Pancreas (tissue), 10 donors: ENCODE data around the gene GAGE1. TPM values are rescaled to one million over a fixed set of nuclear protein-coding genes. Genes with fewer than 3 reads are reported as not detected.
A peak's percentile ranks its signal among the peaks of the same experiment; 100 is the strongest.
"Not testable (repeated sequence)": the region's sequence is repeated elsewhere in the genome, so short reads cannot be mapped to it uniquely, and the experiment has no call there.

Experiments
- ATAC-seq, 4 donors: fragments of 200-7000 bp; cut with Tn5 transposase; one replicate each; pipeline versions ENCODE4 v1.8.0 to v1.9.1; 2020; ENCODE audit warnings: mild to moderate bottlenecking in 4 of 4, moderate library complexity in 4 of 4
- DNase-seq, 6 donors: peaks; one replicate each; pipeline ENCODE4 v3.0.0-alpha.2; 2020
- FAIRE-seq: peaks from 2 replicates; lab custom pipeline; 2012; peaks lifted over from hg19 to GRCh38; lab: Jason Lieb, UNC
- H3K27ac ChIP-seq, 4 donors: fragments of 200-600 bp; sonication (generic); 1 replicate in 3 of 4; 2 replicates in 1 of 4; pipeline versions ENCODE4 v1.5.0 to v1.8.0; 2020
- H3K27me3 ChIP-seq, 4 donors: fragments of 200-600 bp; one replicate each; pipeline ENCODE4 v1.8.0; 2021
- H3K36me3 ChIP-seq, 3 donors: fragments of 200-600 bp; sonication (generic) in 1 of 3; one replicate each; pipeline versions ENCODE4 v1.5.0 to v1.8.0; 2020 to 2021
- H3K4me1 ChIP-seq, 3 donors: fragments of 200-600 bp; one replicate each; pipeline ENCODE4 v1.8.0; 2021
- H3K4me3 ChIP-seq, 4 donors: fragments of 200-600 bp; sonication (generic) in 2 of 4; one replicate each; pipeline versions ENCODE4 v1.5.0 to v1.8.0; 2020 to 2021
- H3K9me3 ChIP-seq, 4 donors: fragments of 200-600 bp; one replicate each; pipeline ENCODE4 v1.8.0; 2021
- WGBS, 2 donors: extraction: QIAGEN DNeasy Blood & Tissue Kit; methylation state at CpG; one replicate each; pipeline ENCODE4 v1.1.7; 2013; 5-methylcytosine and 5-hydroxymethylcytosine counted together
- intact Hi-C, 3 donors: fragments of 100-400 bp; cut with DNase I; formaldehyde crosslinking; loops; one replicate each; pipeline versions ENCODE4 v1.11.1 to v1.14.2; 2022
- polyA plus RNA-seq, 2 donors: library from polyadenylated mRNA; stranded (reverse); fragments of 200-250 nt; gene quantifications; one replicate each; pipeline ENCODE4 v1.2.3, GENCODE V29; 2013
- total RNA-seq, 6 donors: library from RNA; stranded (reverse); fragmentation: NEBNext Ultra II Directional in 4 of 6; extraction: Animal tissue kit (Norgen Biotek cat#: 25700) in 4 of 6; gene quantifications; one replicate each; pipeline versions ENCODE4 v1.2.1 to v1.2.4, GENCODE V29; 2021 to 2023
- donor health status: healthy with polysubstance abuse.
- donor health status: DM: no; HTN: no; CAD: no; lungs with moderate emphysema.
- donor health status: DM: no; HTN: no; CAD: no.
- donor health status: control.
- donor health status: control.
- donor health status: Bipolar disorder and iron deficiency.
- donor health status: DM: yes; HTN: yes; CAD: no.
- donor health status: DM: no; HTN: no; CAD: no.
- donor health status: DM: no; HTN: no; CAD: no.
- donor health status: DM: yes; HTN: yes; CAD: no.

The GAGE1 gene, protein sequence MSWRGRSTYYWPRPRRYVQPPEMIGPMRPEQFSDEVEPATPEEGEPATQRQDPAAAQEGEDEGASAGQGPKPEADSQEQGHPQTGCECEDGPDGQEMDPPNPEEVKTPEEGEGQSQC
- total RNA-seq (under 1 TPM in 1 of 6 donors, not detected in 5; 0.44 TPM), polyA plus RNA-seq (not detected)

DNA sequence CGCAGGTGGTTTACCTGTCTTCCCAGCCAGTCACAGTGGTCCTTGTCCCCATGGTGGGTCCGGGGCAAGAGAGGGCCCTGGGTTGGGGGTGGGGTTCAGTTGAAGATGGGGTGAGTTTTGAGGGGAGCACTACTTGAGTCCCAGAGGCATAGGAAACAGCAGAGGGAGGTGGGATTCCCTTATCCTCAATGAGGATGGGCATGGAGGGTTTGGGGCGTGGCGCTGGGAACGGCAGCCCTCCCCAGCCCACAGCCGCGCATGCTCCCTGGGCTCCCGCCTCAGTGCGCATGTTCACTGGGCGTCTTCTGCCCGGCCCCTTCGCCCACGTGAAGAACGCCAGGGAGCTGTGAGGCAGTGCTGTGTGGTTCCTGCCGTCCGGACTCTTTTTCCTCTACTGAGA lies at the start of gene GAGE1:
Gene GAGE1 (plus strand): TSS at position 301 of the 400 bp plus-strand sequence. CDS start 1,155 bp downstream, outside the sequence.
- FAIRE-seq, H3K4me3 ChIP-seq, DNase-seq, H3K4me1 ChIP-seq, H3K27me3 ChIP-seq, H3K9me3 ChIP-seq, ATAC-seq, intact Hi-C loops, H3K36me3 ChIP-seq, H3K27ac ChIP-seq: not testable (repeated sequence)
- no CpG with 5 or more reads among the region's 16 CpGs for WGBS, 2 donors

- ATAC-seq, H3K27me3 ChIP-seq, FAIRE-seq, H3K27ac ChIP-seq, intact Hi-C loops, H3K4me1 ChIP-seq, DNase-seq, H3K36me3 ChIP-seq, H3K4me3 ChIP-seq, H3K9me3 ChIP-seq: not testable (repeated sequence)
- WGBS, 2 donors, result no CpG with 5 or more reads among the region's 16 CpGs
These were observed 47.8 kb upstream of the GAGE1 start, which contains the start of gene GAGE12E for GRCh38 chrX:49550989-49551388. Gene GAGE12E (plus strand): TSS chrX:49551289. CDS start chrX:49552444, 1,155 bp downstream.

DNA sequence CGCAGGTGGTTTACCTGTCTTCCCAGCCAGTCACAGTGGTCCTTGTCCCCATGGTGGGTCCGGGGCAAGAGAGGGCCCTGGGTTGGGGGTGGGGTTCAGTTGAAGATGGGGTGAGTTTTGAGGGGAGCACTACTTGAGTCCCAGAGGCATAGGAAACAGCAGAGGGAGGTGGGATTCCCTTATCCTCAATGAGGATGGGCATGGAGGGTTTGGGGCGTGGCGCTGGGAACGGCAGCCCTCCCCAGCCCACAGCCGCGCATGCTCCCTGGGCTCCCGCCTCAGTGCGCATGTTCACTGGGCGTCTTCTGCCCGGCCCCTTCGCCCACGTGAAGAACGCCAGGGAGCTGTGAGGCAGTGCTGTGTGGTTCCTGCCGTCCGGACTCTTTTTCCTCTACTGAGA lies 38.3 kb upstream of the GAGE1 start, which contains the start of gene GAGE12F:
Gene GAGE12F (plus strand): TSS at position 301 of the 400 bp plus-strand sequence. CDS start 1,155 bp downstream, outside the sequence.
- H3K4me3 ChIP-seq, H3K27me3 ChIP-seq, H3K27ac ChIP-seq, H3K9me3 ChIP-seq, intact Hi-C loops, DNase-seq, H3K36me3 ChIP-seq, ATAC-seq, FAIRE-seq, H3K4me1 ChIP-seq: not testable (repeated sequence)
- WGBS, 2 donors, result no CpG with 5 or more reads among the region's 16 CpGs

GRCh38 chrX:49568728-49569127 lies 30.1 kb upstream of the GAGE1 start:
- ATAC-seq, H3K4me1 ChIP-seq, H3K36me3 ChIP-seq, H3K9me3 ChIP-seq, FAIRE-seq, intact Hi-C loops, H3K27me3 ChIP-seq, H3K4me3 ChIP-seq, H3K27ac ChIP-seq: not testable (repeated sequence)
- no CpG with 5 or more reads among the region's 11 CpGs for WGBS, 2 donors
- DNase-seq, result peak in 3 of 6 donors; percentile 5 to 31 (median 10)

DNA sequence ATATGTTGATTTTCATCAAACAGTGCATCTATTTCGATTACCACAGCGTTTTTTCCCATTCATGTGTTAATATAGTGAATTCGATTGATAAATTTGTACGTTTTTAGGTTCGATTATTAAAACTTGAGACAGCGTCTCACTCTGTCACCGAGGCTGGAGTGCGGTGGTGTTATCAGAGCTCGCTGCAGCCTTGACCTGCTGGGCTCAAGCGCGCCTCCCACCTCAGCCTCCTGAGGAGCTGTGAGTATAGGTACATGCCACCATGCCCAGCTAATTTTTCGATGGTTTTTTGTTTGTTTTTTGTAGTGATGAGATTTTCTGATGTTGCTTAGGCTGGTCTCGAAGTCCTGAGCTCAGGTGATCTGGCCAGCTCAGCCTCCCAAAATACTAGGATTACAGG lies 29.7 kb upstream of the GAGE1 start:
- not testable (repeated sequence) for ATAC-seq

DNA sequence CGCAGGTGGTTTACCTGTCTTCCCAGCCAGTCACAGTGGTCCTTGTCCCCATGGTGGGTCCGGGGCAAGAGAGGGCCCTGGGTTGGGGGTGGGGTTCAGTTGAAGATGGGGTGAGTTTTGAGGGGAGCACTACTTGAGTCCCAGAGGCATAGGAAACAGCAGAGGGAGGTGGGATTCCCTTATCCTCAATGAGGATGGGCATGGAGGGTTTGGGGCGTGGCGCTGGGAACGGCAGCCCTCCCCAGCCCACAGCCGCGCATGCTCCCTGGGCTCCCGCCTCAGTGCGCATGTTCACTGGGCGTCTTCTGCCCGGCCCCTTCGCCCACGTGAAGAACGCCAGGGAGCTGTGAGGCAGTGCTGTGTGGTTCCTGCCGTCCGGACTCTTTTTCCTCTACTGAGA lies 28.7 kb upstream of the GAGE1 start, which contains the start of gene GAGE12G:
Gene GAGE12G (plus strand): TSS at position 301 of the 400 bp plus-strand sequence. CDS start 1,155 bp downstream, outside the sequence.
- H3K4me1 ChIP-seq, FAIRE-seq, H3K9me3 ChIP-seq, H3K36me3 ChIP-seq, intact Hi-C loops, H3K27ac ChIP-seq, H3K27me3 ChIP-seq, H3K4me3 ChIP-seq, DNase-seq, ATAC-seq: not testable (repeated sequence)
- no CpG with 5 or more reads among the region's 16 CpGs for WGBS, 2 donors

More for the DNA sequence above, 29.7 kb upstream of the GAGE1 start:
- H3K27ac ChIP-seq, H3K4me3 ChIP-seq, H3K36me3 ChIP-seq, H3K4me1 ChIP-seq, H3K27me3 ChIP-seq, intact Hi-C loops, FAIRE-seq, H3K9me3 ChIP-seq: not testable (repeated sequence)
- peak in 2 of 6 donors; percentile 7 for DNase-seq
- no CpG with 5 or more reads among the region's 13 CpGs for WGBS, 2 donors

- DNase-seq, H3K4me3 ChIP-seq, intact Hi-C loops, H3K4me1 ChIP-seq, H3K36me3 ChIP-seq, H3K27me3 ChIP-seq, ATAC-seq, H3K27ac ChIP-seq, H3K9me3 ChIP-seq, FAIRE-seq: not testable (repeated sequence)
- no CpG with 5 or more reads among the region's 16 CpGs for WGBS, 2 donors
These were observed 19.2 kb upstream of the GAGE1 start, which contains the start of gene GAGE12H for GRCh38 chrX:49579649-49580048. Gene GAGE12H (plus strand): TSS chrX:49579949. CDS start chrX:49581104, 1,155 bp downstream.

DNA sequence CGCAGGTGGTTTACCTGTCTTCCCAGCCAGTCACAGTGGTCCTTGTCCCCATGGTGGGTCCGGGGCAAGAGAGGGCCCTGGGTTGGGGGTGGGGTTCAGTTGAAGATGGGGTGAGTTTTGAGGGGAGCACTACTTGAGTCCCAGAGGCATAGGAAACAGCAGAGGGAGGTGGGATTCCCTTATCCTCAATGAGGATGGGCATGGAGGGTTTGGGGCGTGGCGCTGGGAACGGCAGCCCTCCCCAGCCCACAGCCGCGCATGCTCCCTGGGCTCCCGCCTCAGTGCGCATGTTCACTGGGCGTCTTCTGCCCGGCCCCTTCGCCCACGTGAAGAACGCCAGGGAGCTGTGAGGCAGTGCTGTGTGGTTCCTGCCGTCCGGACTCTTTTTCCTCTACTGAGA lies 9.6 kb upstream of the GAGE1 start, which contains the start of gene GAGE2A:
Gene GAGE2A (plus strand): TSS at position 301 of the 400 bp plus-strand sequence. CDS start 1,155 bp downstream, outside the sequence.
- ATAC-seq, DNase-seq, FAIRE-seq, H3K4me1 ChIP-seq, intact Hi-C loops, H3K36me3 ChIP-seq, H3K27ac ChIP-seq, H3K4me3 ChIP-seq, H3K9me3 ChIP-seq, H3K27me3 ChIP-seq: not testable (repeated sequence)
- no CpG with 5 or more reads among the region's 16 CpGs for WGBS, 2 donors

DNA sequence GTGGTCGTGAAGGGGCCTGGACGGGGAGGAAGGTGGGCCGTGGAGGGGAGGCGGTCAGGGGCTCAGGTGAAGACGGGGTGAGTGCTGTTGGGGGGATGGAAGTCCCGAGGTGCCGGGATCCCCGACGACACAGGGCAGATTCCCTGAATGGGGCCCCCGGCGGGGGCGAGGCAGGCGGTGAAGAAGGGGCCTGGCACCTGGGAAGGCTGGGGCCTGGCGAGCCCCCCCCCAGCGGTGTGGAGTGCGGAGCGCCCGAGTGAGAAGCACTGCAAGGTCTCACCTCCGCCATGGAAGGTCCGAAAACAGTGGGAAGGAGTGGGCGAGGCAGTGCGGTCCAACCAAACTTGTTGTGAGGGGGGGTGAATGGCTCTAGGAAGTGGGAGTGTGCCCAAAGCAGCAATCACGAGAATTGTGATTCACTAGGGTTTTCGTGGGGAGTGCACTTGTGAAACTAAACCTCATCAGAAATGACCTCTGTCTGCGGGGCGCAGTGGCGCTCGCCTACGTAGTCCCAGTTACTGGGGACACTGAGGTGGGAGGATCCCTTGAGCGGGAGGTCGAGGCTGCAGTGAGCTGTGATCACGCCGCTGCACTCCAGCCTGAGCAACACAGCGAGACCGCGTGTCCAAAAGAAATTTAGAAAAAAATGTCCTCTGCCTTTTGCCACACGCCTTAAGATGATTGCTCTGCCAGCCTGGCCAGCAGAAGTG lies 8.9 kb upstream of the GAGE1 start:
- H3K9me3 ChIP-seq, intact Hi-C loops, ATAC-seq, H3K27me3 ChIP-seq, H3K4me3 ChIP-seq, H3K36me3 ChIP-seq, H3K4me1 ChIP-seq, H3K27ac ChIP-seq, FAIRE-seq: not testable (repeated sequence)
- WGBS, 2 donors, result 85 to 86% methylated on average over 24 of the region's 37 CpGs
- DNase-seq, result peak in 5 of 6 donors; percentile 1 to 87 (median 36)

GRCh38 chrX:49590488-49590887 lies 8.3 kb upstream of the GAGE1 start:
- H3K4me3 ChIP-seq, H3K4me1 ChIP-seq, DNase-seq, H3K36me3 ChIP-seq, ATAC-seq, H3K27me3 ChIP-seq, FAIRE-seq, H3K9me3 ChIP-seq, intact Hi-C loops, H3K27ac ChIP-seq: not testable (repeated sequence)
- WGBS, 2 donors, result 85 to 87% methylated on average over 10 to 11 of the region's 17 CpGs
